GM04504 (cell line): ENCODE measurements around the gene NVL.

Experiments
- DNase-seq: peaks from one replicate; pipeline ENCODE4 v3.0.0-alpha.2; 2012; ENCODE audit warnings: low read depth

The NVL gene

DNA sequence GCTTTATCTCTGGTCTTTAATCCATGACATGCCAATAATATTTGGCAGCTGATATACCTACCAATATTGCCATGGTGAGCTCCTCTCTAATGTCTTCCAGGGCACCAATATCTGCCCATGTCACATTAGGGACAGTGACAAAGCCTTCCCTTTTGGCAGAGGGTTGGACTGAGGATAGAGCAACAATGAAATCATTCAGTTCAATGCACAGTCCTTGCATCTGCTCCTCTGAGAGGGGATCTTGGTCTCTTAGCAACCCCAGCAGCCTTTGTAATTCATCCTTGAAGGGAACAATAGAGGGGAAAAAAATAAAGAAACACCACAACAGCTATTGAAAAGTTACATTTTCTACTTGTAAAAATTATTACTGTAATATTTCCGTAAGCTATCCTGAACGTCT lies 42.3 kb downstream of the NVL start:
- DNase-seq = no peak

DNA sequence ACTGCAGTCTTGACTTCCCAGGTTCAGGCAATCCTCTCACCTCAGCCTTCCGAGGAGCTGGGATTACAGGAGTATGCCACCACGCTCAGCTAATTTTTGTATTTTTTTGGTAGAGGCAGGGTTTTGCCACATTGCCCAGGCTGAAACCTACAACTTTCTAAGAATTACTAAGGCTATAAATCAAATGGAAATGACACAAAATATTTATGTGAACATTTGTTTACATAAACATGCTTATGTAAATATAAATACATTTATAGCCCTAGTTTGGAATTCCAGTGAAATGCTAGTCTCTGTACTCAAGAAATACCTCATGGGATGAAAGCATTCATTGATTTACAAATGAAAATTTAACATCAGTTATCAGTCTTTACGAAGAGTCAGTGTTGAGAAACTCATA lies 47.8 kb downstream of the NVL start:
- no peak for DNase-seq

DNA sequence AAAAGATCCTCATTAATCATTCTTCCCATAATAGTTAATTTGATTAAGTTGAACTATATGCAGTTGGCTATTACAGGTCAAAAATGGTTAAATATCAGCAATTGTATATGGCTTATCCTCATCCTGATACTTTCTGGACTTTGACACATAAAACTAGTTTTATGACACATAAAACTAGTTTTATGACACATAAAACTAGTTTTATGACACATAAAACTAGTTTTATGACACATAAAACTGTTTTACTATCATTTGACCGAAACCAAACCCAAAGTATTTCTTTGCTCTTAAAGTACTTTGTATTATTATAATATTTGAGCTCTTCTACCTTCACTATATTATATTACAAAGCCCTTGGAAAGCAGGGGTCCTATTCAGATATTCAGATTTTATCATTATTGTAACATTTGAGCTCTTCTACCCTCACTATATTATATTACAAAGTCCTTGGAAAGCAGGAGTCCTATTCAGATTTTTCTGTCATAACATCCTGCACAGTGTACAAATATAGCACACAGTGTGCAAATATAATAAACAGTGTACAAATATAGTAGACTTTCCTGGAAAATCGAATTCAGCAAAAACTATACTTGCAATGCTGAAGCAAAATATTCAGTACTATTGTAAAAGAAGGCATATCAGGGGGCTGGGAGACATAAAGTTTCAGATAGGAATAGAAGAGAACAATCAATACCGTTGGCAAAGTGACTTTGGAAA lies 53.0 kb downstream of the NVL start:
- DNase-seq = no peak

DNA sequence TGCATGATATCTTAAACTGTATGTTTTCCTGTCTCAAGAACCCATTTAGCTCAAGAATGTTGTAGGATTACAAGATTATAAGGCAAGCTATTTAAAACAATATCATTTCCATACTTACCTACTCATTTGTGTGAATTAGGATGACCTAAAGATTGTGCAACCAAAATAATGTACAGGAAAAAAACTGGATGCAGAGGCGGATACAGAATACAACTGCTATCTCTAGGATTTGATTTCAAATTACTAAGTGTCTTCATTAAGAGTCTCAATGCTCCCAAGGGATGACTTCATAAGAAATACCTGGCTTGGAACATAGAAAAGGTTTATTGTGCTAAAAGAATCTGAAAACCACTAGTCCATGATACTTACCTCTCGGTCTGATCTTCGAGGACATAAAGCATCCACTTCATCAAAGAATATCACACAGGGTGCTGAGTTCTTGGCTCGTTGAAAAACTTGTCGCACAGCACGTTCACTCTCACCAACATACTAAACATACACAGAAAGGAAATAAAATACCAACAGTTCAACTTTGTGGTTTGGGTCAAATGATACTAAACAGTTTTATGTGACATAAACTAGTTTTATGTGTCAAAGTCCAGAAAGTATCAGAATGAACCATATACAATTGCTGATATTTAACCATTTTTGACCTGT lies 54.9 kb downstream of the NVL start:
- DNase-seq = no peak

DNA sequence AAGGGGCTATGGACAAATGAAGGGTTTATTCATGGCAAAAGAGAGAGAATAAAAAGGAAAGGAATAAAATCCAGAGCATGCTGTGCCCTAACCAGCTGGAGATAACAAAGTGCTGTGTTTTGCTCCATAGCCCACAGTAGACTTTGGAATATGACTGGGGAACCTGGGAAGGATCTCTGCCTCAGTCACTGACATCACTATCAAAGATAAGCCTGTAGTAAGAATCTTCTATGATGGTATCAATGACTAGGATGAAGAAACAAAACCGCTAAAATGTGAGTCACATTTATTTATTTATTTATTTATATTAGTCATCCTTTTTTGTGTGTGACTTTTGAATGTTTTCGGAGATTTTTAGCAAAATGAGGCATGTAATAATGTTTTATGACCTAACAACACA lies 56.3 kb downstream of the NVL start:
- peak; percentile 7 for DNase-seq

DNA sequence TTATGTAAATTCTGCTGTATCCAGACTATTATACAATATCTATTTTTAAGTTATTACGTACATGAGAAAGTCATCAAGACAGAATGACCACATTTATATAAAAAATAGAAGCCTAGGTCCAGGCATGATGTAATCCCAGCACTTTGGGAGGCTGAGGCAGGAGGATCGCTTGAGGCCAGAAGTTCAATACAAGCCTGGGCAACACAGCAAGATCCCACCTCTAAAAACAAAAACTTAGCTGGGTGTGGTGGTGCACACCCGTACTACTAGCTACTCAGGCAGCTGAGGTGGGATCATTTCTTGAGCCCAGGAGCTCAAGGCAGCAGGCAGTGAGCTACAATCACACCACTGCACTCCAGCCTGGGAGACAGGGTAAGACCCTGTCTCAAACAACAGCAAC lies 58.9 kb downstream of the NVL start:
- no peak for DNase-seq

DNA sequence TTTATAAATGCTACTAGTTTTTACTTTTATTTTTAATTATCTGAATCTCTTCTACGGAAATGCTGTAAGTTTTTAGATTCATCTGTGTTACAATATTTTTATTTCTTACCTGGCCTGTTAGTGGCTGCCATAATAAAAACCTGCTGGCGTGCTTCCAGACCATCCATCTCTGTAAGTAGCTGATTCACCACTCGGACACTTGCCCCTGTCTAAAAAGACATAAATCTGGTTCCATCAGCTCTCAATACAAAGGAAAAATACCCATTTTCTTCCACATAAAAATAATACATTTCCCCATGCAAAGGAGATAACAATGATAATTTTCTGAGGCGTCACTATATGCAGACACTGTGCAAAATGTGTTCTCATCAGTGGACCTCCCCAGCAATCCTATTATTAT lies 62.0 kb downstream of the NVL start:
- no peak for DNase-seq

DNA sequence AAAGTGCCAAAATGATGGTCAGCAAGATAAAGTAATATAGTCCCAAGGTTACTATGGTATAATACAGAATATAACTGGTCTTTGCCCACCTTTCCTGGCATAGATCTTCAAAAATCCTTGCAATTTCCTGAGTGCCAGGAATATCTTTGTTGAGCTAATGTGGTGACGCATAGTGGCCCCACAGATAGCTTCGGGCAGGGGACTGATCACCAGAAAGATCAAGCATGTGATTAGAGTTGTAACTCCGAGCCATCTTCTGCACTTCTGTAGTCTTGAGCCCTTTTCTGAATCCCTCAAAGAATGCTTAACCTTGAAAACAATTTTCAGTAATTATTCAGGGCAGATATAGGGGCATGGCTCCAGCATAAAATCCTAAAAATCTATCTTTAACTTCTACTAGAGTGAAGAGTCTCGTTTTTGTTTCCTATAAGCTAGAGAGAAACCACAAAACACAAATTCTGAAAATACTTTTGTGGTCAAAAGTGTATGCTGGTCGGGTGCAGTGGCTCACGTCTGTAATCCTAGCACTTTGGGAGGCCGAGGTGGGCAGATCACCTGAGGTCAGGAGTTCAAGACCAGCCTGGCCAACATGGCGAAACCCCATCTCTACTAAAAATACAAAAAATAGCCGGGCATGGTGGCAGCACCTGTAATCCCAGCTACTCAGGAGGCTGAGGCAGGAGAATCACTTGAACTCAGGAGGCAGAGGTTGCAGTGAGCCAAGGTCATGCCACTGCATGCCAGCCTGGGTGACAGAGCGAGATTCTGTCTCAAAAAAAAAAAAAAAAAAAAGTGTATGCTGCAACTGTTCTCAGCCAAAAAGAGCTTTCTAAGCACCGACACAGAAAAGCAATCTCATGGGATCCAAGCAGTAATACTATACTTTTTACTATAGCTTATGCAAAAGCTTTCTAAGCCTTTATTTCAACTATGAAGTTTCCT lies 62.8 kb downstream of the NVL start:
- no peak for DNase-seq

DNA sequence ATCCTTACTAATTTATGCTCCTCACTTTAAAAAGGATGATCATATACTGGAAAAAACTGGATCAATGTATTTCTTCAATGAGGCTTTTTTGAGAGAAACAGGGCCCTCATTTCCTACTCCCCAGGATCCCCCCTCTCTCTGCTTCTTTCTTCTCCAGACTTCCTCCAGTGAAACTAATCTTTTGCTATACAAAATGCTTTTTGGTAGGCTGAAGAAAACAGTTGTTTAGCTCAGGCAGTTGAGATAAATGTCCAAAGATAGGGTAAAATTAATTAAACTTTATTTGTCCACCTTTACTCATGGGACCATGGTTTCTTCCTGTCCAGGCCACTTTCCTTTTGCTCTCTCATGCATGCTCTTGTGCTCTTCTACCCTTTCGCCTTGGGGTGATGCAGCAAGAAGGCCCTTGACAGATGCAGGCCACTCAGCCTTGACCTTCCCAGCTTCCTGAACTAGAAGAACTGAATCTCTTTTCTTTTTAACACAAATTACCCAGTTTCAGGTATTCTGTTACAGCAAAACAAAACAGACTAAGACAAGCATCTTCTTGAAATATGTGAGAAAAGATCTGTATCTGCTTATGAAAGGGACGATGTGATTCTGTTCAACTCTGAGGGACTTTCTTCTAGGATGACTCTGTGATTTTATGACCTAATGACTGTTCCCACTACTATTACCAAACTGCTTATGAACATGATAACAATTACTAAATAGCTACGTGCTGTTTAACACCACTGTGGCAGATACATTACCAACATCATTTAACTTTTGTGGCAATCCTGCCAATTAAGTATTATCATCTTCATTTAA lies 63.7 kb downstream of the NVL start:
- no peak for DNase-seq

DNA sequence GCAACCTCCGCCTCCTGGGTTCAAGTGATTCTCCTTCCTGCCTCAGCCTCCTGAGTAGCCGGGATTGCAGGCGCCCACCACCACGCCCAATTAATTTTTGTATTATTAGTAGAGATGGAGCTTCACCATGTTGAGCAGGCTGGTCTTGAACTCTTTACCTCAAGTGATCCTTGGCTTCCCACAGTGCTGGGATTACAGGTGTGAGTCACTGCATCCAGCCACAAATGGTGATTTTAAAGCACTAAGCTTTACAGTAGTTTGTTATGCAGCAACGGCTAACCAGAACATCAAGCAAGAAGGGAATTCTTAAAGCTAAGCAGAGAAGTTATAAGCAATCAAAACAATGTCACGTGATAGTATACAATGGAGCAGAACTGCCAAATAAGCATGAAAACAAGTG lies 65.7 kb downstream of the NVL start:
- DNase-seq = no peak

DNA sequence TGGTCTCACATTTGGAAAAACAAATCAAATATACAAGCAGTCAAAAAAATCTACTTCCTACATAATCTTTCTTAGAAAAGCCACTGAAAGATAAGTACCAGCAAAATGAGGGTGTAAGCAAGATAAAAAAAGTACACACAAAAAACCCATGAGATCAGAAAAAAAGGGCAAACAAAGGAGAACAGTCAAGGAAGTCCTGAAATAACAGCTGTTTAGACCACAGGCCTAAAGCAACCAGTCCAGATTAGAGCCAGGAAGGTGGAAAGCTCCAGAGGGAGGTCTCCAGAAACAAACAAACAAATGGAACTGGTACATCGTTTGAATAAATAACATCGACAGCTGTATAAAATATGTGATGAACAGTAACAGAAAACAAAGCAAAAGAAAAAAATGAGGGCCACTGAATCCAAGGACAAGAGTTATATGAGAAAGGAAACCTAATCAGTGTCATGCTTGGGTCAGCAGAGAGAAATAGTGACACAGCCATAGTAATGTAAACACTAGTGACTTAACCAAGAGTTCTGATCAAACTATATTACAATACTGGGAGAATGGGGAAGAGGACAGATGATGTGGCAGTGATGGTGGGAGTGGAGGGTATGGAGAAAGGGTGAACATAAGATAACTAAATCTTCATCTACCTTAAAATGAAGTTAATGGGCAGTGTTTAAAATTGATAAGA lies 67.5 kb downstream of the NVL start:
- no peak for DNase-seq

DNA sequence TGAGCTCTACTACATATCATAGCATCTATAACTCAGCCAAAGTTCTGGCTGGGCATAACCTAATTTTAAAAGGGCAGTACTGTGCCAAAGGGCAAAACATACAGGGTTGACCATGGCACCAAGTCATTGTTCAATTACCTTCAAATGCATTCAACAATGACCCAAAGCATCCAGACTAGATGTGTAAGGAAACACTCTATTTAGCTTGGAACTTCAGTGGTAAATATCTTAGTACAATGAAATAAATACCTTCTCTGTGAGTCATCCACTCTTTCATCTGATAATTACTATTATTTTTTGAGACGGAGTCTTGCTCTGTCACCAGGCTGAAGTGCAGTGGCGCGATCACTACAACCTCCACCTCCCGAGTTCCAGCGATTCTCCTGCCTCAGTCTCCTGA lies 70.0 kb downstream of the NVL start:
- no peak for DNase-seq

DNA sequence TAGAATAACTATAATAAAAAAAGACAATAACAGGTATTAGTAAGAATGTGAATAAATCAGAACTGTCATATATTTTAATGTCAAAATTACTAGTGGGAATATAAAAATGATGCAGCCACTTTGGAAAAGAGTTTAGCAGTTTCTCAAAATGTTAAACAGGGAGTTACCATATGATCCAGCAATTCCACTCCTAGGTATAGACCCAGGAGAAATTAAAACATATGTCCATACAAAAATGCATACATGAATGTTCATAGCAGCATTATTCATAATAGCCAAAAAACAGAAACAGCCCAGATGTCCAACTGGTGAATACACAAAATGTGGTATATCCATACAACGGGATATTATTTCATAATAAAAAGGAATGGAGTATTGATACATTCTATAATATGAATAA lies 71.6 kb downstream of the NVL start:
- DNase-seq = no peak

DNA sequence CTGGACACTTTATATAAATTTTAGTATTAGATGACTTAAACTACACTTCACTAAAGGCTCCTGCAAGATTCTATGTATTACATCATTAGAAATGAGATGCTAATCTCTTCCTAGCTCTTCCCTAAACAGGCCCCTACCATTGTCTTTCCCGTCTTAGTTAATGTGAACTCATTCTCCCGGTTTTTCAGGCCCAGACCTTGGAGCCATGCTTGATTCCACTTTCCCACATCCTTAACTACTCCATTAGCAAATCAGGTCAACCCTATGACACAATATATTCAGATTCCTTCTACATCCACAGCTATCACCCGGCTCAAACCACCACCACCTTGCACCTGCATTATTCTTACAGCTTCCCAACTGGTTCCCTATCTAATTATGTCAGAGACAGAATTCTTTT lies 73.3 kb downstream of the NVL start:
- DNase-seq = no peak

DNA sequence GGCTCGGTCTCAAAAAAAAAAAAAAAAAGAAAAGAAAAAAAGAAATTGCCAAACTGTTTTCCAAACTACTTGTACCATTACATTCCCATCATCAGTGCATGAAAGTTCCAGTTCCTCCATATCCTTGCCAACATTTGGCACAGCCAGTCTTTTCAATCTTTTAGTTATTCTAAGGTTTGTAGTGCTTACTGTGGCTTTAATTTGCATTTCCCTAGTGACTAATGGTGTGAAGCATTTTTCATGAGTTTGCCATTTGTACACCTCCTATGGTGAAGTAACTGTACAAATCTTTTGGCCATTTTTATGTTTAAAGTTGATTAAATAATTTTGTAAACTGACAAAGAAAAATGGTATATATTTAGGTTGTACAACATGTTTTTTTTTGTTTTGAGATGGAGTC lies 76.3 kb downstream of the NVL start:
- peak; percentile 1 for DNase-seq

DNA sequence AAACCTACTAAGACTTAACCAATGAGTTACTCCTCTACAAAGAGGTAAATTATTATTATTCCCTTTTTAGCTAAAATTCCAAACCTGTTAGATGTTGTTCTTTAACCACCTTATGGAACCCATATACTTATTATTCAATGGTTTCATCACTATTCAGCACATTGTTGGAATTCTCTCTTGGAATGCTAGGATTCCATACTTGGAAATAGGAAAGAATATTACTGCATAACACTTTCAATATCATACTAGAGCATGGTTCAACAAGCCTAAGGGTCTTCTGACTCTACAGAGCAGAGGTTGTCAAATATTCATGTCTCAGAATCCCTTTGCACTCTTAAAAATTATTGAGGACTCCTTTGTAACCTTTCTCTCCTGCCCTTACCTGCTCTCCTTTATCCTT lies 77.5 kb downstream of the NVL start:
- no peak for DNase-seq

DNA sequence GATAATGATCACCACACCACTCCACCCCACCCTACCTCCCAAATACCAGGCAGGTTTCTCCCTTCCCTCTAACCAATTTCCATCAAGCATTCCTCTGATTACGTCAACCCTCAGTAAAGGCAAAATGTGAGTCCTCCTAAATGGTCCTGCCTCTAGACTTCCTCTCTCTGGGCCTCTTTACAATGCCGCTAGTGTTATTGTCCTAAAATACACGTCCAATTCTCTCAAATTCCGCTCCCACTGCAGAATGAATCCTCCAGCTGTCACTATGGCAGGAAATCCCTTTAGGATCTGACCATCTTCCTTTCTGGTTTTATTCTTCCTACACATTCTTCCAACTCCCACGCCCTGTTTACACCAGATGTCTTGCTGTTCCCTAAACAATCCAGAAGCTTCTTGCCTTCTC lies 78.2 kb downstream of the NVL start:
- no peak for DNase-seq

DNA sequence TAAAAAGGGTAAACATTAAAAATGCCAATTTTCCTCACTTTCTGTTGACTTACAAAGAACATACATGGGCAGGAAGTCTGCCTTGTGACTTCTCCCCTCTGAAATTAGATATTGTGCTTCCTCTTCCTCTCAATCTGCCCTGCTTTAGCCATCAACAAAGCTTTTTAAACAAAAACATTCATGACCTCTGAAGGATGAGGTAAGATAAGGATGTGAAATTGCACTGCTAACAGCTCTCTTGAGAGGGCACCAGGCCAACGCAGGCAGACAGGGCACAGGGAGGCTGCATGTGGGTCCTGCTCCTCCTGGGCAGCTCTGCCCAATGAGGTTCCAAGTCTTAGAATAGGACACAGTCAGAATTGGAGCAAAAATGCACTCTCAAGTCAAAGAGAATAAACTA lies 84.8 kb downstream of the NVL start:
- no peak for DNase-seq

DNA sequence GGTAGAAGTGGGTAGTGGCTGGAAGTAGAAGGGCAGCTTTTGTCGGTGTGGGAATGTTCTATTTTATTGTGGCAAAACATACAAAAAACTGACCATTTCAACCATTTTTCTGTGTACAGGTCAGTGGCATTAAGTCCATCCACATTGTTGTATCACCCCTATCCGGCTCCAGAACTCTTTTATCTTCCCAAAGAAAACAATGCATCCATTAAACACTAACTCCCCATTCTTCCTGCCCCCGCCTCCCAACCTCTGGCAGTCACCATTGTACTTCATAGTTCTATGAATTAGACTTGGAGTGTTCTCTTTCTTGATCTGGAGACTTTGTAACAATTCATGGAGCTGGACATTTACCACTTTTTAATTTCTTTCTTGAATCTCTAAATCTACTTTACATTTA lies 91.2 kb downstream of the NVL start:
- DNase-seq = no peak

DNA sequence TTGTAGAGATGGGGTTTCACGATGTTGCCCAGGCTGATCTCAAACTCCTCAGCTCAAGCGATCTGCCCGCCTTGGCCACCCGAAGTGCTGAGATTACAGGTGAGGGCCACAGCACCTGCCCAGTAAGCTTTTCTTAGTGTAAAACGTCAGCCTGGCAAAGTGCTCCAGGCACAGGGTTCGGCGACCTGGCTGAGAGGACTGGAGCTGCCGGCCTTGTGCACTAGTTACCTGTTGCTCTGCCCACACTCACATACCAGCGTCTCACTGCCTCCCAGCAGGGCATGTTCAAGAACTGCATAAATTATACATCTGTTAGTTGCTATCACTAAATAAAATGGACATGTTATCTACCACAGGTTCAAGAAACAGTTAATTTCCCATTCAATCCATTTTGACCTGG lies 91.8 kb downstream of the NVL start:
- DNase-seq = no peak

DNA sequence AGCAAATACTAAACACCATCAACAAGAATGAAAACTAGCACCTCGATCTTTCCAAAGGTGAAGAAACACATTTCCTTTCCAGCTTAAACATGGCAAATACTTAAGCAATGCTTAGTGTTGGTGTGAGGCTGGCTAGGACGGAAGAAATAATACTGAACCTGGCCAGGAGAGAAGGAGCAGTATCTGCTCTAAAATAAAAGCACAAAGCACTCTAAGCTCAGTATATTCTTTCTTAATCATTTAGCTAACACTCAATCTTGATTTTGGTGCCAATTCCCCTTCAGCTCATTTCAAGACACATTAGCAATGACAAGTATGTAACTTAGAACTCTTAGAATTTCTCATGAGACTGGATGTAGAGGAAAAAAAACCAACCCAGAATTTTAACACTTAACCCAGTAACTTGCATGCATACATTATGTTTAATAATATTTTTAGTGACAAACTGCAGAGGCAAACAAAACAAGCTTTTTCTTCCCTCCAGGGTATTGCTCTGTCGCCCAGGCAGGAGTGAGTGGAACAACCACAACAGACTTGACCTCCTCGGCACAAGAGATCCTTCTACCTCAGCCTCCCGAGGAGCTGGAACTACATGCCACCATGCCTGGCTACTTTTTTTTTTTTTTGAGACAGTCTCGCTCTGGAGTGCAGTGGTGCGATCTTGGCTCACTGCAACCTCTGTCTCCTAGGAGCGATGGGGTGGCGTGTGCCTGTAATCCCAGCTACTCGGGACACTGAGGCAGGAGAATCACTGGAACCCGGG lies 92.7 kb downstream of the NVL start:
- DNase-seq = no peak
